Measurements from ENCODE around the gene KCNH1.

Gene KCNH1

GRCh38 chr1:210857705-210858104 is 276.2 kb downstream of the KCNH1 start:
- no peak for DNase-seq (ENCODE audit: low spot score)

DNA sequence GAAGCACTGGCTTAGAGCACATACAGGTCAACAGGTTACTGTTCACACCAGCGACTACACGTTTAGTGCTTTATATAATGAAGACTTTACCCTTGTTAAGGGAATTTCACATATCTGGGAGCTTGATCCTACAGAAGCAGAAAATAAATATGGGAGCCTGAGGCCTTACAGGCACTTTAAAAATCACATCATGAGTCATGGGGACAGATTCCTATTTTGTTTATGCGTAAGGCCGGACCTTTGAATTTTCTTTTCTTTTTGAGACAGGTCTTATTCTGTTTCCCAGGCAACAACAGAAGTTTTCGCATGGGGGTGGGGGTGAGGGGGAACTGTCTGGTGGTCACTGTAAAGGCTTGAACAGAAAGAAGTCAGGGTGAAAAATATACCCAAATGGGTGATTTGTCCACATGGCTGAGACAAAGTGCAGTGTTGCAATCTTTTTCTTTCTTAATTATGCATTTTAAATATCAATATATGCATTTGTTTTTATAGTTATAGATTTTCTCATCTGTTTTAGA is 276.7 kb downstream of the KCNH1 start:
- DNase-seq (ENCODE audit: low spot score): no peak

- no peak for DNase-seq (ENCODE audit: low spot score)
Measured at GRCh38 chr1:210855440-210855839, 278.5 kb downstream of the KCNH1 start.

DNA sequence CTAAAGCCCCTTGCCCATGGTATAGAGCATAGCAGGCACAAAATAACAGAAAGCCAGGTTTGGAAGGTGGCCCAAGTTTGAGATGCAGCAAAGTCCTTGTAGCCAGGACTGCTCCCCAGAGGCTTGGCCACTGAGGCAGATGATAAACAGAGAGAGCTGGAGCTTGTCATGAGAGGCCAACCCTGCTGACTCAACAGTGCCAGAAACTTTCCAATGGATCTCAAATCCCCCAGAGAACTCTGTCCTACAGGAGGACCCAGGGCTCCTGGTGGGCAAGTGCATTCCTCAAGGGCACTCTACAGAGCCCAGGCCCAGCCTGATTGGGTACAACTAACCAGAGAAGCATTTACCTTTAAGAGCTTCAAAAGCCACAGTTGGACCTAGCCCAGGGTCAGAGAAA is 280.7 kb downstream of the KCNH1 start:
- no peak for DNase-seq (ENCODE audit: low spot score)

- DNase-seq (ENCODE audit: low spot score): no peak
Measured at GRCh38 chr1:210850556-210850955, 283.4 kb downstream of the KCNH1 start.

DNA sequence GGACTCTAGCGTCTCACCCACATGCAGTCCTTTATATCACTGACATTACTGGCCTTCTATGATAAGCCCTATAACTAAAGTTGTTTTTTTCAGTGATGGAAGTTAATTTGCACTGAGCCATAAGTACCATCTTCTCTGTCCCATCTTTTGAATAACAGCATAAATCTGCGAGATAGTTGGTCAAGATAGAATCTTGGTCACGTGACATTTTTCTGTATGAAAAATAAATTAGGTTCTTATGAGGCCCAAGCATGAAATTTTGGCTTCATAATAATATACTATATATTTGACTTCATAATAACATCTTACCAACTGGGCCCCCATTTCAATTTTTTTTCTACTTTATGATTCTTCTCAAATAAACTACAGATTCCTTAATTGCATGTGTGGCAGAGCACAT is 285.5 kb downstream of the KCNH1 start:
- no peak for DNase-seq (ENCODE audit: low spot score)

GRCh38 chr1:210841926-210842625 is 291.9 kb downstream of the KCNH1 start:
- no peak for DNase-seq (ENCODE audit: low spot score)

GRCh38 chr1:210830034-210831028 is 303.6 kb downstream of the KCNH1 start:
- no peak for DNase-seq (ENCODE audit: low spot score)

- DNase-seq (ENCODE audit: low spot score): no peak
Measured at GRCh38 chr1:210828996-210829596, 304.9 kb downstream of the KCNH1 start.

GRCh38 chr1:210827481-210827880 is 306.5 kb downstream of the KCNH1 start:
- no peak for DNase-seq (ENCODE audit: low spot score)

- DNase-seq (ENCODE audit: low spot score): no peak
Measured at GRCh38 chr1:210826686-210827085, 307.3 kb downstream of the KCNH1 start.

GRCh38 chr1:210822932-210823331 is 311.0 kb downstream of the KCNH1 start:
- DNase-seq (ENCODE audit: low spot score): no peak

- no peak for DNase-seq (ENCODE audit: low spot score)
Measured at GRCh38 chr1:210822241-210822640, 311.7 kb downstream of the KCNH1 start.

- DNase-seq (ENCODE audit: low spot score): no peak
Measured at GRCh38 chr1:210821615-210822014, 312.3 kb downstream of the KCNH1 start.

DNA sequence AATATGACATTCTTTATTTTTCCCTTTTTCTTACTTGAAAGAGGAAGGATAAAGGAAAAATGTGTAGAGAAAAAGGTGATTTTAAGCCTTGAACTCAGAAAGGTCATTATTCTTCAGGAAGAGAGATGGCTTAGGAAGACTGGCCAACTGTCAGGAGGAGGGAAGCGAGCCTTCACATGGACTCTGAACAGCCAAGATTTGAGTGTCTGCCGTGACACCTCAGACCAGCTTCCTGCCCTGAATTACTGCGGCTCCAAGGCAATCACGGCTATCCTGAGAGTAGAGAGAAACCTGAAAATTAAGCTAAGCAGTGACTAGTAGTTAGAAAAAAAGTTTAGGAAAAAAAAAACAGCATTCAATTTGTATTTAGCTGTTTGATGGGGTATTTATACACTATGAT is 314.7 kb downstream of the KCNH1 start:
- no peak for DNase-seq (ENCODE audit: low spot score)

DNA sequence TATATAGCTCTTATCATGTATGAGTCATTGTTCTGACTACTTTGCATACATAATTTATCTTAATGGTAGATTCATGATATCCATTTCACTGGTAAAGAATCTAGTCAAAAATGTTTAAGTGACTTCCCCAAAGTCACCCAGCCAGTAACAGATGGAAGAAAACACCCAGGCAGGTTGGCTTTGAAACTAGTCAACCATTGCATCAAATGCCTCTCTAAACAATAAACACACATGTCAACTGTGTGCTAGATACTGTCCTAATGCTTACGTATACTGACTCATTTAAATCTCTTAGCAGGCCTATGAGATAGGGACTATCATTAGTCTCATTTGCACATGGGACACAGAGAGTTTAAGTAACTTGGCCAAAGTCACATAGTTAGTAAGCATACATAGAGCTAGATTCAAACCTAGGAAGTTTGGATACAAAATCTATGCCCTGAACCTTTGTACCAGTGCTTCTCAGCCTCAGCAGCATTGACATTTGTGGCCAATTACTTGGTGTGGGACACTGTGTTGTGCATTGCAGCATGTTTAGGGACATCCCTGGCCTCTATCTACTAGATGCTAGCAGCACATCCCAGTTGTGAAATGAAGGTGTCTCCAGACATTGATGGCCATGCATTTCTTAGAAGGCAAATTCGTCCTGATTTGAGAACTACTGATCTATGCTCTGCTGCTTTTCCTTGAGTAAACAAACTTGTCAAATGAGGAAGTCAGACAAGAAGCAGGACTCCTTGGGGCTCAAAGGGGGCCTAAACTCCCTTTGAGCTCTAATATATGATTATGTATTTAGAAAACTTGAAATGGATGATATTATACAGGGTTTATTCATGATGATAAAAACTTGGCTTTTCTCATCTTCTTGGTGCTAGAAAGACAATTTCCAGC is 316.3 kb downstream of the KCNH1 start:
- DNase-seq (ENCODE audit: low spot score): no peak

DNA sequence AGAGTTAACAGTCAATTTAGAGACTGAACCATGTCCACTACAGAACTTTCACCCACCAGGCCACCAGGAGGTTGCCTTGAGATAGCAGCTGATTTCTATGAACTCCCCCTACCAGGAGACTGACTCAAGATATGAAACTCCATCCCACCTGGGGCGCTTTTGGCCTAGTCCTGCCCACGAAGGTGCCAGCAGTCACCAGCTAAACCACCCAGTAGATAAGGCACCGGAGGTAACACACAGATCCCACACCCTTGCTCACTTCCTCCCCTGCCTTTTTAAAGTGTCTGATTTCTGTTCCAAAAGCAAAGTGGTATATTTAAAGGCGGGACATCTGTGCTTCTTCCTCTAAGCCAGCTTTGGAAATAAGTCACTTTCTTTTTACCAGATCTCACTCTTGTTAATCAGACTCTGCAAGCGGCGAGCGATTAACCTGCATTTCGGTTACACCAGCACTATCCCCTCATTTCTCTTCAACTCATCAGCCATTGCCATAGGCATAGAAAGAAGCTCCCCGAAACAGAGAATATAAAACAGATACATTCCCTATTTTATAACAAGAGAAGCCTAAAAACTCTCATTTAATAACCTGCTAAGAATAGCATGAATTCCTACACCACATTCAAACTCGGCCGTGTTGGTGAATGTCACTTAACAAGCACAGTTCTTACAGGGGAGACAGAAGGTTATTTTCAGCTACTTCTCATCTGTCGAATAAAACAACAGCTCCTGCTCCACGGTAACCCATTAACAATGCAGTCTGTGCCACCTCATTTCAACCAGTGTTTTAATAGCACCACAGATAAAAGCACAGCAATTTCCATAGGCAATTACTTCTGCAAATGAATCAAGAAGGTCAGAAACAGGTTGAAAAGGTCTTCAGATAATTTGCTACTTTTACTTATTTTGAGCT is 318.1 kb downstream of the KCNH1 start:
- no peak for DNase-seq (ENCODE audit: low spot score)

DNA sequence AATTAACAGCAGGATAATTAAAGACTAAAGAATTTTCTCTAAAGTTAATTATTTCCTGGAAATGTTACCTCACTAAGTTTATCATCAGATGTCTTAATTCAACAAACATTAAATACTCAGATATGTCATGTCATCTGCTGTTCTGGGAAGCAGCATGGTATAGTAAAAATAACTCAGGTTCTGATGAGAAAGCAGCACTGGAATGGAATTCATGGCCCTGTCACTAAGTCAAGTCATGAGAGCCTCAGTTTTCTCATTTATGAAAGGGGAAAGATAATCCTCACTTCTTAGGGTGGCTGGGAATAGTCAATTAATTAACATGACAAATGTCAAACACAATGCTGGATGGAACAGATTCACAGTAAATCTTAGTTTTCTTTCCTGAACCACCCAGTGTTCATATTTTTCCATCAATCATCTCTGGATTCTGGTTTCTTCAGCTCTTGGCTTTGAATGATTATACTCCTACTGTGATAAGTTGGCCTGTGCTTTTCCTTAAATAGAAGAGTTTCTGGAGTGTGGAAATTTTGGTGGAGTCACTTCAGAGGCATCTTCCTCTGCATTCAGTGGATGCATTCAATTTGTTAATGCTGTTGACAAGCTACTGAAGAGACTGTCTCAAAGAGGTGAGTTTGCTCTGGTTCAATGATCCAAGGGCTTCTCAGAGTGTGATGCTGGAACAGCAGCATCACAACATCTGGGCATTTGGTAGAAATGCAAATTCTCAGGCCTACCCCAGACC is 319.4 kb downstream of the KCNH1 start:
- DNase-seq (ENCODE audit: low spot score): no peak

DNA sequence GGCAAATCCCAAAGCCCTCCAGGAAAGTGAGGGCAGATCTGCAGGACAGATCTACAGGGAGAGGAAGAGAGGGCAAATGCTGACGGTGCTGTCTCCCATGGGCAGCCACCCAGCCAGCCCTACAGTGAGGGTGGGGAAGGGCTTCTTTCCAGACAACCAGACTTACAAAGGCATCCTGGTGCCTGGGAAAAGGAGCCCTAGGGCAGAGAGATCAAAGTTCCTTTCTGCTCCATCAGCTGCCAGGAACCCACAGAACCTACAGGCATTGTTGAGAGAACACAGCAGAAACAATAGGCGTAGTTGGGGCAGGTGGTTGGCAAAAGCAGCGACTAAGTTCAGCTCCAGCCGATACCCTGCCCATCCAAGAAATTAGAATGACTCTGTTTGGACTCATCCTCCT is 332.4 kb downstream of the KCNH1 start:
- no peak for DNase-seq (ENCODE audit: low spot score)

GRCh38 chr1:210800756-210801155 is 333.2 kb downstream of the KCNH1 start:
- DNase-seq (ENCODE audit: low spot score): no peak

Measured in hepatic stellate cell (primary cell).